Inflammatory macrophage treated with lipopolysaccharide for 4 hours (primary cell): Measurements from ENCODE around the gene BIRC5.
"Not testable (repeated sequence)": the region's sequence is repeated elsewhere in the genome, so short reads cannot be mapped to it uniquely, and the experiment has no call there.

Experiments
- DNase-seq: peaks from one replicate; pipeline ENCODE4 v3.0.0-alpha.2; 2020

The BIRC5 gene

GRCh38 chr17:78225088-78225865, 11.2 kb downstream of the BIRC5 start:
- DNase-seq: no peak

GRCh38 chr17:78226055-78226758, 12.2 kb downstream of the BIRC5 start:
- no peak for DNase-seq

GRCh38 chr17:78226759-78227454, 12.9 kb downstream of the BIRC5 start:
- peak; percentile 82 for DNase-seq

- DNase-seq: peak; percentile 91
Observed at GRCh38 chr17:78227455-78227916, 13.4 kb downstream of the BIRC5 start.

DNA sequence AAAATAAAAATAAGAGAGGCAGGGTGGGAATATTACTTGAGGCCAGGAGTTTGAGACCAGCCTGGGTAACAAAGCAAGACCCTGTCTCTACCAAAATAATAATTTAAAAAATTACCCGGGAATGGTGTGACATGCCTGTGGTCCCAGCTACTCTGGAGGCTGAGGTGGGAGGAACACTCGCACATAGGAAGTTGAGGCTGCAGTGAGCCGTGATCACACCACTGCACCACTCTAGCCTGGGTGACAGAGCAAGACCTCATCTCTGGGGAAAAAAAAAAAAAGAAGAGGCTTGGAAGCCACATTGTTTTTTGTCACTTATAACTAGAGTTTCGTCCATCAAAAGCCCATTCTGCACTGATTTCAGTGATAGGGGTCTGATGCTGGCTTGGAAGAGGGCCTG, 14.1 kb downstream of the BIRC5 start:
- peak; percentile 35 for DNase-seq

DNA sequence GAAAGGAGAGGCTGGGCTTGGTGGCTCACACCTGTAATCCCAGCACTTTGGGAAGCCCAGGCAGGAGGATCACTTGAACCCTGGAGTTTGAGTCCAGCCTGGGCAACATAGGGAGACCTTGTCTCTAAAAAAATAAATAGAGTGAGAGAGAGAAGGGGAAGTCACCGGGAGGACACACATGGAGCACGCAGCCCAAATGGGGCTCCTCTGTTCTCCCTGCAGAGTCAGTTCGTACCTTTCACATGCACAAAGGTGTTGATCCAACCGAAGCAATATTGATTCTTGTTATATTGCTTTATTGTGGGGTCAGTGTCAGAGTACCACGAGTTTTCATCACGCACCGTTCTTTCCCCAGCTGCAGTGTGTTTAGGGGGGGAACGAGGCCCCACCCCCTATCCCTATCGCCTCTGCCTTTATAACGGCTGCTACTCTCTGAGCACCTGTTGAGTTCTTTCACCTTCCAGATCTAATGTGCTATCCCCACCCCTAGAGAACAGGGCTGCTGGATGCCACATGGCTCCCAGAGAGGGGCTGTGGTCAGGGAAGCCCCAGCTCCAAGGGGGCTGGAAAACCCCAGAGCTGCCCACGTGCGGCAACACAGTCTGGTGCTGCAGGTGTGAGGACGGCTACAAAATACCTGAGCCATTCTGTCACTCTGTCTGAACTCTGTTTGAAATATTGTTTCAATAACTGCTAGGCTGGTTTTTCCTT, 16.4 kb downstream of the BIRC5 start:
- no peak for DNase-seq

DNA sequence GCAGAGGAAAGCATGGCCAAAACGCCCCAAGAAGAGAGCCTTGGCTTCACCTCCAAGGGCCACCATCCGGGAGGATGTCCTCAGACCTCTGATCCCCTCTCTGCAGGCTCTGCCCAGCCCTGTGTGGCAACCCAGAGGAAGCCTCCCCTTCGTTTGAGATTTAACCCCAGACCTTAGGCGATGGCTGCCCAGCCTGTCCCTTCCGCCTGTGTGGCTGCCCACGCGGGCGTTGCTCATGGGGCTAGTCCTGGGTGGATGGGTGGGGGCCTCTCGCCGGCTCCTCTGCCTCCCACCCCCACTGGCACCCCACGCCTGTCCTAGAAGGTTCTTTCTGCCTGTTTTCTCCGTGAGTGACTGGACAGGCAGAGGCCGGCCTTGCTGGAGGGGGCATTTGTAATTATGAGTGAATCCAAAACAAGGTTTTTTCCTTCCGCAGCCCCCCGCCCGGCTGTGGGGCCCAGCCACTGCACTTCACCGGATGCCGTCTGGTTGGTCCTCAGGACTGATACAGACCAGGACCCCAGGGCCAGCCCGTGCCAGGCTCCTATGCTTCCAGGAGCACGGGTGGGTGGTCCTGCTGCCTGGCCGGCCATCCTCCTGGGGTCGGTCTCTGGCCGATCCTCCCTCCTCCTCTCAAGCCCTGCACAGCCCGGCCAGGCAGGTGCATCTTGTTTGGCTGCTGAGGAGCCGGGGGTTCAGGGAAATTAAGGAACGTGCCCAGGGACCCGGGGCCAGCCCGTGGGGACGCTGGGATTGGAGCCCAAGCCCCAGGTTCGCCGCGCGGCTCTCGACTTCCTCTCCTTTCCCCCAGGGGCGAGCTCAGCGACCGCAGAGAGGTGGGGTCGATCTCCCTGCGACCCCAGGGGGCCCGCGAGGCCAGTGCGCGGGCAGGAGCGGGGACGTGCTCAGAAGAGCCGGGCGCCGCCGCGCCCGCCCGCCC, 17.2 kb downstream of the BIRC5 start, which contains the start of gene TMEM235:
Gene TMEM235 (plus strand): TSS at position 636 of the 940 bp plus-strand sequence. CDS start 393 bp downstream, outside the sequence.
- no peak for DNase-seq

- peak; percentile 23 for DNase-seq
Observed at GRCh38 chr17:78231991-78232858, 18.2 kb downstream of the BIRC5 start.

DNA sequence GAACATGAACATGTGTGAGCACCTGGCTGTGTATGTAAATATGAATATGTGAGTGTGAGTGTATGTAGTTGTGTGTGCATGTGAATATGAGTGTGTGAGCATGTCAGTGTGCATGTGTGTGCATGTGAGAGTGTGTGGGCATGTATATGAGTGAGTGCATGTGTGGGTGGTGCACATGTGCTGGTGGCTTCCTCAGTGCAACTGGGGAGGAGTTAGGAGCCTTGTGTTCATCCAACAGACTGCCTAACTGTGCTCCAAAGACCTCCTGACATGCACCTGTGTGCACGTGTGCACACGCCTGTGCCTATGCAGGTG, 18.8 kb downstream of the BIRC5 start:
- DNase-seq: peak; percentile 38

GRCh38 chr17:78233678-78234077, 19.6 kb downstream of the BIRC5 start:
- no peak for DNase-seq

DNA sequence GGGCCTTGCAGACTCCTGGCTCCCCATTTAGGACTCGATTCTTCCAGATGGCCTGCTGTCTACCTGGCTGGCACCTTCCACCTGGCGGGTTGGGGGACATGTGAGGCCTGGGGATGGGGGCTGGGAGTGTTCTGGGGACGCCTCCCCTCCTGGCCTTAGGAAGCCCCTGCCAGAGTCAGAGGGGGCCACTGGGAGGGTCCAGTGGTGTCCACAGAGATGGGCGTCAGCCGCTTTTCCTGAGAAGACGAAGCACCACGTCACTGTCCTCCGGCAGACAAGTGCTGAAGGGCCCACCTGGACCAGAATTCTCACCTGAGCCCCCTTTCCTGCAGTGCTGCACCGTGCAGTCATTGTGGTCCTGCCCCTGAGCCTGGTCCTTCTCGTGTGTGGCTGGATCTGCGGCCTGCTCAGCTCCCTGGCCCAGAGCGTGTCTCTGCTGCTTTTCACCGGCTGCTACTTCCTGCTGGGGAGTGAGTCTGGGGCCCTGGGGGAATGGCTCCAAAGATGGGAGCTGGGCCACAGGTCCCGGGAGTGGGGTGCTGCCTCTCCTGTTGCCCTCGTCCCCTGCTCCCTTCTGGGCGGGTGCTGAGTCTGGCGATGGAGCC, 20.3 kb downstream of the BIRC5 start:
- DNase-seq: no peak

GRCh38 chr17:78235022-78235421, 21.0 kb downstream of the BIRC5 start:
- not testable (repeated sequence) for DNase-seq

DNA sequence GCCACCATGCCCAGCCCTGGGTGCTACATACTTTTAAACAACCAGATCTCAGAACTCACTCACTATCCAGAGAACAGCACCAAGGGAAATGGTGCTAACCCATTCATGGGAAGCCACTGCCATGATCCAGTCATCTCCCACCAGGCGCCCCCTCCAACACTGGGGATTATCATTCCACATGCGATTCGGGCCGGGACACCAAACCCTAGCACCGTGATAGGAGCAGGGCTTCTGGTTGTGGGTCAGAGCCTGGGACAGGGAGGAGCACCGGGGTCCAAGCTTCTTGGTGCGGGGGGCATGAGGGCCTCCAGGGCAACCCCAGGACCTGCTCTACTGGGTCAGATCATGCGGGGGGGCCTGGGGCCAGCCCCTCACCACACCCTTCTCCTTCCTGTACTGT, 21.8 kb downstream of the BIRC5 start:
- no peak for DNase-seq

- DNase-seq: no peak
Observed at GRCh38 chr17:78236362-78237127, 22.5 kb downstream of the BIRC5 start.

DNA sequence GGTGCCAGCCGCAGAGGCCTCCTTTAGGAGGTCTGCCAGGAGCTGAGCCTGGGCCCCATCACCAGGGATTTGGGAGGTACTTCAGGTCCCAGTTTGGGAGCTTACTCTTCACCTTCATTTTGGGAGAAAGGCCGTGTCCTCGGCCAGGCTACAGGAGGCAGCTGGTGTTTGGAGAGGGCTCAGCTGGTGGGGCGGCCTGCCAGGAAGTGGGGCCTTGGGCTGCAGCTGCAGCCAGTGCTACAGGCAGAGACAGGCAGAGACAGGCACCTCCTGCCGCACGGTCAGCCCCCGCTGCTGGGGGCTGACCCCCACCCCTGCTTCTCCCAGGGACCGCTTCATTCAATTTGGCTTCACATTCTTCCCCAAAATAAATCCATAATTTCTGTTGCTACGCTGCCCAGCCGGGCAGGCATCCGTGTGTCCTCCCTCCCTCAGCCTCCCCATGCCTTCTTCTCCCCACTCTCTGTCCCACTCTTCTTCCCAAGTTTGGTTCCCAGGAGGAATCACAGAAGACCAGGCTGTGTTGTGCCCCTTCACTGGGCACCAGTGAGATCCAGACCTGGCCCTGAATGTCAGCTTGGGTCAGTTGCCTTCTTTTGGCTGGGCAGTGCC, 23.5 kb downstream of the BIRC5 start:
- DNase-seq: no peak

GRCh38 chr17:78238823-78239488, 24.9 kb downstream of the BIRC5 start:
- no peak for DNase-seq

- no peak for DNase-seq
Observed at GRCh38 chr17:78239489-78239931, 25.5 kb downstream of the BIRC5 start.

- no peak for DNase-seq
Observed at GRCh38 chr17:78240012-78240655, 26.1 kb downstream of the BIRC5 start.
